Liver (tissue), 9 donors: Measurements from ENCODE around the gene PAPPA2. TPM values are rescaled to one million over a fixed set of nuclear protein-coding genes. Genes with fewer than 3 reads are reported as not detected.

Experiments
- DNase-seq: peaks from one replicate; pipeline ENCODE4 v3.0.0-alpha.2; 2017; ENCODE audit warnings: low spot score
- H3K27ac ChIP-seq, 2 donors: one replicate each; pipeline ENCODE4 v1.7.0; 2013; ENCODE audit warnings: inconsistent platforms in 2 of 2, low read length in 2 of 2, control low read depth in 1 of 2, low read depth in 1 of 2, mild to moderate bottlenecking in 1 of 2
- H3K27me3 ChIP-seq, 4 donors: one replicate each; pipeline versions ENCODE4 v1.6.1 to v1.7.0; 2013; ENCODE audit warnings: low read length in 3 of 4, inconsistent platforms in 1 of 4, mild to moderate bottlenecking in 1 of 4, moderate library complexity in 1 of 4; ENCODE audit not compliant: control insufficient read depth in 4 of 4, insufficient read depth in 4 of 4
- H3K36me3 ChIP-seq, 4 donors: one replicate each; pipeline versions ENCODE4 v1.6.1 to v1.7.0; 2013; ENCODE audit warnings: low read length in 3 of 4, mild to moderate bottlenecking in 3 of 4, low read depth in 1 of 4, moderate library complexity in 1 of 4; ENCODE audit not compliant: control insufficient read depth in 4 of 4, insufficient read depth in 3 of 4
- H3K4me1 ChIP-seq, 4 donors: one replicate each; pipeline versions ENCODE4 v1.6.1 to v1.7.0; 2013; ENCODE audit warnings: low read length in 3 of 4, mild to moderate bottlenecking in 3 of 4, moderate library complexity in 1 of 4; ENCODE audit not compliant: control insufficient read depth in 4 of 4, insufficient read depth in 4 of 4
- H3K4me3 ChIP-seq, 3 donors: one replicate each; pipeline versions ENCODE4 v1.6.1 to v1.7.0; 2013; ENCODE audit warnings: low read length in 3 of 3, control low read depth in 1 of 3, low read depth in 1 of 3, mild to moderate bottlenecking in 1 of 3
- H3K9ac ChIP-seq, 2 donors: one replicate each; pipeline ENCODE4 v1.7.0; 2013; ENCODE audit warnings: low read length in 2 of 2, mild to moderate bottlenecking in 2 of 2, moderate library complexity in 2 of 2, control low read depth in 1 of 2, low read depth in 1 of 2
- H3K9me3 ChIP-seq, 4 donors: one replicate each; pipeline versions ENCODE4 v1.6.1 to v1.7.0; 2013; ENCODE audit warnings: low read length in 3 of 4; ENCODE audit not compliant: control insufficient read depth in 4 of 4
- EGR1 ChIP-seq, 2 donors: IDR thresholded peaks; 2 replicates each; pipeline ENCODE4 v1.6.1; 2016 to 2018; ENCODE audit warnings: antibody characterized with exemption in 2 of 2, low read depth in 2 of 2
- FOXA1 ChIP-seq: IDR thresholded peaks from 2 replicates; pipeline ENCODE4 v1.6.1; 2016; ENCODE audit warnings: antibody characterized with exemption
- FOXA2 ChIP-seq: IDR thresholded peaks from 2 replicates; pipeline ENCODE4 v1.6.1; 2016; ENCODE audit warnings: antibody characterized with exemption
- GABPA ChIP-seq, 2 donors: IDR thresholded peaks in 1 of 2; conservative IDR thresholded peaks in 1 of 2; 2 replicates each; pipeline ENCODE4 v1.6.1; 2016; ENCODE audit warnings: antibody characterized with exemption in 2 of 2, mild to moderate bottlenecking in 1 of 2, moderate library complexity in 1 of 2
- HNF4A ChIP-seq, 2 donors: conservative IDR thresholded peaks; 2 replicates each; pipeline ENCODE4 v1.6.1; 2016; ENCODE audit warnings: antibody characterized with exemption in 2 of 2, mild to moderate bottlenecking in 2 of 2
- HNF4G ChIP-seq: IDR thresholded peaks from 2 replicates; pipeline ENCODE4 v1.6.1; 2016; ENCODE audit warnings: antibody characterized with exemption
- JUND ChIP-seq, 2 donors: IDR thresholded peaks; 2 replicates each; pipeline ENCODE4 v1.6.1; 2016; ENCODE audit warnings: antibody characterized with exemption in 2 of 2
- NR2F2 ChIP-seq: IDR thresholded peaks from 2 replicates; pipeline ENCODE4 v1.6.1; 2016; ENCODE audit warnings: antibody characterized with exemption
- RAD21 ChIP-seq, 2 donors: IDR thresholded peaks; 2 replicates each; pipeline ENCODE4 v1.6.1; 2016; ENCODE audit warnings: antibody characterized with exemption in 2 of 2, mild to moderate bottlenecking in 2 of 2
- REST ChIP-seq: IDR thresholded peaks from 2 replicates; pipeline ENCODE4 v1.6.1; 2016; ENCODE audit warnings: antibody characterized with exemption, mild to moderate bottlenecking
- RXRA ChIP-seq, 2 donors: IDR thresholded peaks; 2 replicates each; pipeline ENCODE4 v1.6.1; 2017 to 2018; ENCODE audit warnings: antibody characterized with exemption in 2 of 2, mild to moderate bottlenecking in 1 of 2
- SP1 ChIP-seq: IDR thresholded peaks from 2 replicates; pipeline ENCODE4 v1.6.1; 2018; ENCODE audit warnings: antibody characterized with exemption, mild to moderate bottlenecking
- TAF1 ChIP-seq: conservative IDR thresholded peaks from 2 replicates; pipeline ENCODE4 v1.6.1; 2016; ENCODE audit warnings: antibody characterized with exemption, mild to moderate bottlenecking
- YY1 ChIP-seq: IDR thresholded peaks from 2 replicates; pipeline ENCODE4 v1.6.1; 2016; ENCODE audit warnings: antibody characterized with exemption, mild to moderate bottlenecking
- ZBTB33 ChIP-seq: IDR thresholded peaks from 2 replicates; pipeline ENCODE4 v1.6.1; 2016; ENCODE audit warnings: antibody characterized with exemption
- WGBS: extraction: QIAGEN DNeasy Blood & Tissue Kit; methylation state at CpG from one replicate; pipeline ENCODE4 v1.1.7; 2013; 5-methylcytosine and 5-hydroxymethylcytosine counted together
- polyA plus RNA-seq, 2 donors: library from polyadenylated mRNA; stranded (reverse) in 1 of 2; unstranded in 1 of 2; fragments of 200-250 nt in 1 of 2; fragments of >200 nt in 1 of 2; fragmentation: Nextera tagmentation in 1 of 2; extraction: Ambion mirVana in 1 of 2; gene quantifications; one replicate each; pipeline versions ENCODE4 v1.2.1 to v1.2.3, GENCODE V29; 2013 to 2015
- total RNA-seq, 2 donors: library from RNA; depleted of rRNA; stranded (reverse); fragments of >200 nt; gene quantifications; one replicate each; pipeline ENCODE4 v1.2.3, GENCODE V29; 2014
- TF ChIP-seq, protein P1 (sequence below): IDR thresholded peaks from 2 replicates; pipeline ENCODE4 v1.6.1; 2016; ENCODE audit warnings: antibody characterized with exemption
- TF ChIP-seq, protein P2 (sequence below): fragments of 150-350 bp; IDR thresholded peaks from 2 replicates; pipeline ENCODE4 v1.5.1; 2017; ENCODE audit warnings: improper control_type of control experiment, low read depth, low read length; ENCODE audit not compliant: missing input control
- TF ChIP-seq, protein P3 (sequence below): IDR thresholded peaks from 2 replicates; pipeline ENCODE4 v1.6.1; 2016; ENCODE audit warnings: antibody characterized with exemption
- donor health status: healthy.
- donor health status: healthy.
- donor health status: healthy.
- donor health status: healthy.
- donor health status: healthy.

PAPPA2 gene
- total and polyA plus RNA-seq, 4 donors: 0.19 to 27.2 (median 13.4) TPM

DNA sequence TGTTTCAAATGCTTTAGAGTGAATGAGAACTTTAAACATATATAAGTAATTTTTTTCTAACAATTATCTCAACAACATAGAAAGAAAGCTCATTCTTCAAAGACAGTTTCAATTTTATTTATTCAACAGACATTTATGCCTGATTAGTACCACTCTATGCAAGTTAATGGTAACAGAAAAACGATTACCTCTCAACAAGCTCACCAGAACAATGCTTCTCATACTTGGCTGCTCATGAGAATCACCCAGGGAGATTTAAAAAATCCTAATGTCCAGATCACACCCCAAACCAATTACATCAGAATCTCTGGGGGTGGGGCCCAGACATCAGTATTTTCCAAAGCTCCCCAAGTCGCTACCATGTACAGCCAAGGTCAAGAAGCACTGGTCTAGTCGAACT is 312.4 kb downstream of the PAPPA2 start:
- no peak for TF ChIP-seq TAF1
- TF ChIP-seq, protein P1, sequence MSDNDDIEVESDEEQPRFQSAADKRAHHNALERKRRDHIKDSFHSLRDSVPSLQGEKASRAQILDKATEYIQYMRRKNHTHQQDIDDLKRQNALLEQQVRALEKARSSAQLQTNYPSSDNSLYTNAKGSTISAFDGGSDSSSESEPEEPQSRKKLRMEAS: no peak
- no peak for TF ChIP-seq RAD21 (IDR thresholded peaks at IDR 0.05)
- no peak for TF ChIP-seq YY1
- TF ChIP-seq ZBTB33: no peak
- TF ChIP-seq SP1: no peak
- no peak for TF ChIP-seq HNF4A (conservative IDR thresholded peaks at IDR 0.05)
- TF ChIP-seq REST: no peak
- TF ChIP-seq, protein P2, sequence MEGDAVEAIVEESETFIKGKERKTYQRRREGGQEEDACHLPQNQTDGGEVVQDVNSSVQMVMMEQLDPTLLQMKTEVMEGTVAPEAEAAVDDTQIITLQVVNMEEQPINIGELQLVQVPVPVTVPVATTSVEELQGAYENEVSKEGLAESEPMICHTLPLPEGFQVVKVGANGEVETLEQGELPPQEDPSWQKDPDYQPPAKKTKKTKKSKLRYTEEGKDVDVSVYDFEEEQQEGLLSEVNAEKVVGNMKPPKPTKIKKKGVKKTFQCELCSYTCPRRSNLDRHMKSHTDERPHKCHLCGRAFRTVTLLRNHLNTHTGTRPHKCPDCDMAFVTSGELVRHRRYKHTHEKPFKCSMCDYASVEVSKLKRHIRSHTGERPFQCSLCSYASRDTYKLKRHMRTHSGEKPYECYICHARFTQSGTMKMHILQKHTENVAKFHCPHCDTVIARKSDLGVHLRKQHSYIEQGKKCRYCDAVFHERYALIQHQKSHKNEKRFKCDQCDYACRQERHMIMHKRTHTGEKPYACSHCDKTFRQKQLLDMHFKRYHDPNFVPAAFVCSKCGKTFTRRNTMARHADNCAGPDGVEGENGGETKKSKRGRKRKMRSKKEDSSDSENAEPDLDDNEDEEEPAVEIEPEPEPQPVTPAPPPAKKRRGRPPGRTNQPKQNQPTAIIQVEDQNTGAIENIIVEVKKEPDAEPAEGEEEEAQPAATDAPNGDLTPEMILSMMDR: no peak
- no peak for TF ChIP-seq GABPA (IDR thresholded peaks at IDR 0.05 in 1 of 2, conservative IDR thresholded peaks at IDR 0.05 in 1 of 2)
- no peak for TF ChIP-seq FOXA1
- TF ChIP-seq JUND (IDR thresholded peaks at IDR 0.05): no peak
- TF ChIP-seq HNF4G: no peak
- no peak for TF ChIP-seq RXRA (IDR thresholded peaks at IDR 0.05)
- no peak for TF ChIP-seq EGR1 (IDR thresholded peaks at IDR 0.05; ENCODE audit: low read depth in 2 of 2)
- TF ChIP-seq FOXA2: no peak
- TF ChIP-seq, protein P3, sequence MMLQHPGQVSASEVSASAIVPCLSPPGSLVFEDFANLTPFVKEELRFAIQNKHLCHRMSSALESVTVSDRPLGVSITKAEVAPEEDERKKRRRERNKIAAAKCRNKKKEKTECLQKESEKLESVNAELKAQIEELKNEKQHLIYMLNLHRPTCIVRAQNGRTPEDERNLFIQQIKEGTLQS: no peak
- no peak for TF ChIP-seq NR2F2
- 77% methylated on average over 3 of the region's 3 CpGs for WGBS

More for the DNA sequence above, 312.4 kb downstream of the PAPPA2 start:
- H3K27me3 ChIP-seq: no peaks in the 10 kb centered on the region
- peaks cover 0 to 3% (median 0%) of the 10 kb centered on the region in 4 donors for H3K36me3 ChIP-seq
- H3K4me3 ChIP-seq: no peak overlapping the region
- no peaks in the 10 kb centered on the region for H3K9me3 ChIP-seq
- no peak overlapping the region for H3K27ac ChIP-seq
- DNase-seq: no peak
- H3K9ac ChIP-seq: no peak overlapping the region
- H3K4me1 ChIP-seq: peaks cover 0 to 2% (median 0%) of the 10 kb centered on the region in 4 donors
